Stimulated activated CD8-positive, alpha-beta memory T cell treated with anti-CD3 and anti-CD28 coated beads, Interleukin-15, amount 100 ng/mL, for 1 hour (primary cell): ENCODE results near the gene PAM.

ENCODE experiments used
- DNase-seq: peaks from one replicate; pipeline ENCODE4 v3.0.0-alpha.2; 2020; ENCODE audit warnings: low read depth

PAM gene

GRCh38 chr5:102781786-102782185 lies 26.7 kb downstream of the PAM start:
- DNase-seq, result no peak

GRCh38 chr5:102782217-102782872 lies 27.2 kb downstream of the PAM start:
- no peak for DNase-seq

- no peak for DNase-seq
Measured at GRCh38 chr5:102787134-102787533, 32.0 kb downstream of the PAM start.

GRCh38 chr5:102788788-102789187 lies 33.7 kb downstream of the PAM start:
- no peak for DNase-seq

GRCh38 chr5:102789469-102789868 lies 34.4 kb downstream of the PAM start:
- no peak for DNase-seq

GRCh38 chr5:102790748-102791147 lies 35.6 kb downstream of the PAM start:
- DNase-seq, result no peak

GRCh38 chr5:102792705-102793104 lies 37.6 kb downstream of the PAM start:
- no peak for DNase-seq

GRCh38 chr5:102794047-102794446 lies 38.9 kb downstream of the PAM start:
- no peak for DNase-seq

- no peak for DNase-seq
Measured at GRCh38 chr5:102794677-102795331, 39.7 kb downstream of the PAM start.

GRCh38 chr5:102795526-102795925 lies 40.4 kb downstream of the PAM start:
- DNase-seq, result no peak

GRCh38 chr5:102796009-102796408 lies 40.9 kb downstream of the PAM start:
- DNase-seq, result no peak

GRCh38 chr5:102796498-102796897 lies 41.4 kb downstream of the PAM start:
- DNase-seq, result no peak

- DNase-seq, result no peak
Measured at GRCh38 chr5:102797322-102797884, 42.3 kb downstream of the PAM start.

GRCh38 chr5:102798104-102798785 lies 43.1 kb downstream of the PAM start:
- no peak for DNase-seq

GRCh38 chr5:102799017-102799416 lies 43.9 kb downstream of the PAM start:
- DNase-seq, result no peak

GRCh38 chr5:102800427-102800826 lies 45.3 kb downstream of the PAM start:
- no peak for DNase-seq

- no peak for DNase-seq
Measured at GRCh38 chr5:102801371-102801770, 46.3 kb downstream of the PAM start.

GRCh38 chr5:102802708-102803458 lies 47.8 kb downstream of the PAM start:
- DNase-seq, result no peak

- no peak for DNase-seq
Measured at GRCh38 chr5:102807878-102808502, 52.9 kb downstream of the PAM start.

- no peak for DNase-seq
Measured at GRCh38 chr5:102809033-102809432, 53.9 kb downstream of the PAM start.

GRCh38 chr5:102811972-102812371 lies 56.9 kb downstream of the PAM start:
- no peak for DNase-seq

- no peak for DNase-seq
Measured at GRCh38 chr5:102813740-102814139, 58.6 kb downstream of the PAM start.
